RWPE1 (cell line): ENCODE measurements around the gene SH3BGRL.
"Not testable (repeated sequence)": the region's sequence is repeated elsewhere in the genome, so short reads cannot be mapped to it uniquely, and the experiment has no call there.

Experiments used
- CTCF ChIA-PET: fragments of 350-600 bp; sonication (Branson Sonifier 250); formaldehyde crosslinking; extraction: SDS; loops from one replicate; lab custom pipeline; 2021; lab: Yijun Ruan, JAX
- POLR2A ChIA-PET: fragments of 400-600 bp; formaldehyde crosslinking; extraction: SDS; loops from one replicate; lab custom pipeline; 2020; ENCODE audit warnings: antibody characterized with exemption; ENCODE audit not compliant: low non-redundant PET; lab: Yijun Ruan, JAX
- DNase-seq: peaks from one replicate; pipeline ENCODE4 v3.0.0; 2012; ENCODE audit warnings: low spot score
- H3K27ac ChIP-seq: fragments of 450-650 bp; 2 replicates; pipeline ENCODE4 v1.5.1; 2017
- TF ChIP-seq, protein P1 (sequence below): fragments of 450-650 bp; conservative IDR thresholded peaks from 2 replicates; pipeline ENCODE4 v1.5.1; 2017; ENCODE audit warnings: low read depth, mild to moderate bottlenecking

Gene SH3BGRL

DNA sequence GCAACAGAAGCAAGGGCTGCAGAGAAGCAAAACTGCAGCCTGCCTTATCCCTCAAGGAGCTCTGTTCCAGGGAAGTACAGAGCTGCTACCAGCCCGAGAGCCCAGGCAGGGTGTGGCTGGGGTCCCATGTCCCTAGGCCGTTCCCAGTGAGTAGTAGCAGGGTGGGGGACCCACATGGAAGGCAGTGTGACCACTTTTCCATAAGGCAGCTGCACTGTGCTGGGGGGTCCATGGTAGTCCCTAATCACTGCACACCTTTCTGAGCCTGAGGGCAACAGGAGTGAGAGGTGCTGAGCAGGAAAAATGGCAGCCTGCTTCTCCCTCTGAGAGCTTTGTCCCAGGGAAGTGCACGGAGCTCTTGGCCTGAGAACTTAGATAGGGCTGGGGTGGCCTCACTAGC lies 135.9 kb downstream of the SH3BGRL start:
- no peak for DNase-seq
- ChIA-PET POLR2A (no interaction called here), CTCF (no interaction called here)
- TF ChIP-seq, protein P1, sequence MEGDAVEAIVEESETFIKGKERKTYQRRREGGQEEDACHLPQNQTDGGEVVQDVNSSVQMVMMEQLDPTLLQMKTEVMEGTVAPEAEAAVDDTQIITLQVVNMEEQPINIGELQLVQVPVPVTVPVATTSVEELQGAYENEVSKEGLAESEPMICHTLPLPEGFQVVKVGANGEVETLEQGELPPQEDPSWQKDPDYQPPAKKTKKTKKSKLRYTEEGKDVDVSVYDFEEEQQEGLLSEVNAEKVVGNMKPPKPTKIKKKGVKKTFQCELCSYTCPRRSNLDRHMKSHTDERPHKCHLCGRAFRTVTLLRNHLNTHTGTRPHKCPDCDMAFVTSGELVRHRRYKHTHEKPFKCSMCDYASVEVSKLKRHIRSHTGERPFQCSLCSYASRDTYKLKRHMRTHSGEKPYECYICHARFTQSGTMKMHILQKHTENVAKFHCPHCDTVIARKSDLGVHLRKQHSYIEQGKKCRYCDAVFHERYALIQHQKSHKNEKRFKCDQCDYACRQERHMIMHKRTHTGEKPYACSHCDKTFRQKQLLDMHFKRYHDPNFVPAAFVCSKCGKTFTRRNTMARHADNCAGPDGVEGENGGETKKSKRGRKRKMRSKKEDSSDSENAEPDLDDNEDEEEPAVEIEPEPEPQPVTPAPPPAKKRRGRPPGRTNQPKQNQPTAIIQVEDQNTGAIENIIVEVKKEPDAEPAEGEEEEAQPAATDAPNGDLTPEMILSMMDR = no peak
- no peak overlapping the region for H3K27ac ChIP-seq

DNA sequence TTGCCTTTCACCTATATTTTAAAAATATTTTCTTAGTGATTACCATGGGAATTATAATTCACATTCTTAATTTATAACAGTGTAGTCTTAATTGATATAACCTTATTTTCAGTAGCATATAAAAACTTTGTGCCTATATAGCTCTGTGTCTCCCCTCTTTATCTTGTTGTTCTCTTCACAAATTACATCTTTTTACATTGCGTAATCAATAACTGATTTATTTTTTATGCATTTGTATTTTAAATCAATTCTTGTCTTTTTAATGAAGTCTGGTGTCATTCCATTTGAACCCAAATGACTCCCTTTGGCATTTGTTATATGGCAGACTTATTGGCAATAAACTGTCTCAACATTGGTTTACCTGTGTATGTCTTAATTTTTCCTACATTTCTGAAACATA lies 137.0 kb downstream of the SH3BGRL start:
- no peak overlapping the region for H3K27ac ChIP-seq
- POLR2A ChIA-PET = no interaction called here
- CTCF ChIA-PET = no interaction called here
- TF ChIP-seq, protein P1 = no peak
- no peak for DNase-seq

DNA sequence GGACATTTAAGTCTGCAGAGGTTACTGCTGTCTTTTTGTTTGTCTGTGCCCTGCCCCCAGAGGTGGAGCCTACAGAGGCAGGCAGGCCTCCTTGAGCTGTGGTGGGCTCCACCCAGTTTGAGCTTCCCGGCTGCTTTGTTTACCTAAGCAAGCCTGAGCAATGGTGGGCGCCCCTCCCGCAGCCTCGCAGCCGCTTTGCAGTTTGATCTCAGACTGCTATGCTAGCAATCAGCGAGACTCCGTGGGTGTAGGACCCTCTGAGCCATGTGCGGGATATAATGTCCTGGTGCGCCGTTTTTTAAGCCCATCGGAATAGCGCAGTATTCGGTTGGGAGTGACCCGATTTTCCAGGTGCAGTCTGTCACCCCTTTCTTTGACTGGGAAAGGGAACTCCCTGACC lies 143.4 kb downstream of the SH3BGRL start:
- CTCF ChIA-PET, POLR2A ChIA-PET, H3K27ac ChIP-seq: not testable (repeated sequence)

More for the DNA sequence above, 143.4 kb downstream of the SH3BGRL start:
- DNase-seq = not testable (repeated sequence)
